HUES6 (cell line): ENCODE measurements around the gene ACSM3.
A peak's percentile ranks its signal among the peaks of the same experiment; 100 is the strongest.
"Not testable (repeated sequence)": the region's sequence is repeated elsewhere in the genome, so short reads cannot be mapped to it uniquely, and the experiment has no call there.

ENCODE experiments used
- H3K27ac ChIP-seq: 2 replicates; pipeline ENCODE4 v1.7.0; 2013; ENCODE audit warnings: low read depth, mild to moderate bottlenecking, low read length, inconsistent platforms
- H3K27me3 ChIP-seq: 2 replicates; pipeline ENCODE4 v1.6.1; 2013; ENCODE audit warnings: low read length; ENCODE audit not compliant: control insufficient read depth, insufficient read depth
- H3K36me3 ChIP-seq: 2 replicates; pipeline ENCODE4 v1.6.1; 2013; ENCODE audit warnings: low read length; ENCODE audit not compliant: control insufficient read depth, insufficient read depth
- H3K4me1 ChIP-seq: 2 replicates; pipeline ENCODE4 v1.6.1; 2013; ENCODE audit warnings: low read length; ENCODE audit not compliant: control insufficient read depth, insufficient read depth
- H3K4me3 ChIP-seq: 2 replicates; pipeline ENCODE4 v1.5.1; 2013; ENCODE audit warnings: low read depth, low read length
- H3K9ac ChIP-seq: one replicate; pipeline ENCODE4 v1.6.1; 2013; ENCODE audit warnings: mild to moderate bottlenecking, low read length
- H3K9me3 ChIP-seq: 2 replicates; pipeline ENCODE4 v1.6.1; 2013; ENCODE audit warnings: low read depth, low read length; ENCODE audit not compliant: control insufficient read depth, insufficient read depth

ACSM3 gene

GRCh38 chr16:20763461-20764232 is at the start of gene ACSM3:
ACSM3 (plus strand) TSS chr16:20764014; CDS start chr16:20770035, 6,021 bp downstream.
- Histone ChIP-seq H3K36me3 (no peaks in the 10 kb centered on the region), H3K9ac (no peak within 1 kb of the TSS), H3K4me3 (peak within 1 kb of the TSS; percentile 57), H3K27ac (no peak within 1 kb of the TSS), H3K9me3 (no peaks in the 10 kb centered on the region), H3K4me1 (no peaks in the 10 kb centered on the region; the same call in 1 of the 2 replicates), H3K27me3 (no peaks in the 10 kb centered on the region)

- not testable (repeated sequence) for H3K4me3 ChIP-seq, H3K9ac ChIP-seq, H3K27ac ChIP-seq, H3K27me3 ChIP-seq, H3K9me3 ChIP-seq, H3K36me3 ChIP-seq, H3K4me1 ChIP-seq
Measured at GRCh38 chr16:20717718-20718117, 46.1 kb upstream of the ACSM3 start.

DNA sequence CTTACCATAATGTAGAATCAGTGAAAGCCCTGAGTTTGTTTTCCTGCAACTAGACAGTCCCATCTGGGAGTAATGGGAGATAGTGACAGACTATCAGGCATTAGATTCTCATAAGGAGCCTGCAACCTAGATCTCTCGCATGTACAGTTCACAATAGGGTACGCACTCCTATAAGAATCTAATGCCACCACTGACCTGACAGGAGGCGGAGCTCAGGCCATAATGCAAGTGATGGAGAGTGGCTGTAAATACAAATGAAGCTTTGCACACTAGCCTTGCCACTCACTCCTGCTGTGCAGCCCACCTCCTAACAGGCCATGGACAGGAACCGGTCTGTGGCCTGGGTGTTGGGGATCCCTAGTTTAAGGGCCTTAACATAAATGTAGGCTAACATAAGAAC is 43.6 kb upstream of the ACSM3 start:
- Histone ChIP-seq H3K27ac (no peak overlapping the region), H3K9ac (no peak overlapping the region), H3K4me3 (no peak overlapping the region), H3K4me1 (no peaks in the 10 kb centered on the region), H3K27me3 (no peaks in the 10 kb centered on the region), H3K36me3 (no peaks in the 10 kb centered on the region), H3K9me3 (no peaks in the 10 kb centered on the region)

DNA sequence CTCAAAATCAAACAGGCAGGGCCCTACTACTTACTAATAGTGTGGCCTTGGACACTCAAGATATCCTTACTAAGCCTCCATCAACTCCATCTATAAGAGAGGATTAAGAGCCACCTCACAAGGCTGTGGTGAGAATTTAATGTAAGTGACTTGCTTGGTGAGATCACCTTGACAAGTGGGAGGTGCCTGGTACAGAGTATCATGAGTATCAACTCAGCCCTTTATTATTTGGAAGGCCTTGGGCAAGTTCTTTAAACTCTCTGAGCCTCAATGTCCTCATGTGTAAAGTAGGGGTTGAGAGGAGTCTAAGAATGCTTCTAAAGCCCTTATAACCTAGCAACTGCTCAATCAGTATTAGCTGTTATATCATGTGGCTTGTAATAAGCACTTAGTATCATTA is 37.2 kb upstream of the ACSM3 start:
- no peak overlapping the region for H3K9ac ChIP-seq

DNA sequence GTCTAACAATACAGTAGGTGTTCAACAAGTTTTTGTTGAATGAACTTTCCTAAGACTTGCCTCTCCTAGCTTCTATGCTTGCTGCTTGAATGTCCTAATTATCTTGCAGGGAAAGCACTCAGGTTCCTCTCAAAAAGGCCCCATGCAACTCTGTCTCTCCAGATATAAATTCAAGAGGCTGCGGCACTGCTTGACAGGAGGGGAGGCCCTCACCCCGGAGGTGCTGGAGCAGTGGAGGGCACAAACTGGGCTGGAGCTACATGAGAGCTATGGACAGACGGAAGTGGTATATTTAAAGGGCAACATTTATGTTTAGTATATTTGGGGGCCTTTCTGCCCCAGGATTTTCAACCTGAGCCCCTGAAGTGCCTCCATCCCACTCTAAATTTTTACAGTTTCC is 36.6 kb upstream of the ACSM3 start:
- Histone ChIP-seq H3K27ac (no peak overlapping the region), H3K27me3 (no peaks in the 10 kb centered on the region), H3K9ac (no peak overlapping the region), H3K4me1 (no peaks in the 10 kb centered on the region), H3K4me3 (no peak overlapping the region), H3K36me3 (no peaks in the 10 kb centered on the region), H3K9me3 (no peaks in the 10 kb centered on the region)

More for the DNA sequence above, 37.2 kb upstream of the ACSM3 start:
- no peak overlapping the region for H3K27ac ChIP-seq
- H3K4me3 ChIP-seq: no peak overlapping the region
- no peaks in the 10 kb centered on the region for H3K36me3 ChIP-seq
- H3K27me3 ChIP-seq: no peaks in the 10 kb centered on the region
- no peaks in the 10 kb centered on the region for H3K9me3 ChIP-seq
- no peaks in the 10 kb centered on the region for H3K4me1 ChIP-seq

GRCh38 chr16:20729141-20729540 is 34.7 kb upstream of the ACSM3 start:
- Histone ChIP-seq H3K27me3 (no peaks in the 10 kb centered on the region), H3K4me1 (no peaks in the 10 kb centered on the region)

DNA sequence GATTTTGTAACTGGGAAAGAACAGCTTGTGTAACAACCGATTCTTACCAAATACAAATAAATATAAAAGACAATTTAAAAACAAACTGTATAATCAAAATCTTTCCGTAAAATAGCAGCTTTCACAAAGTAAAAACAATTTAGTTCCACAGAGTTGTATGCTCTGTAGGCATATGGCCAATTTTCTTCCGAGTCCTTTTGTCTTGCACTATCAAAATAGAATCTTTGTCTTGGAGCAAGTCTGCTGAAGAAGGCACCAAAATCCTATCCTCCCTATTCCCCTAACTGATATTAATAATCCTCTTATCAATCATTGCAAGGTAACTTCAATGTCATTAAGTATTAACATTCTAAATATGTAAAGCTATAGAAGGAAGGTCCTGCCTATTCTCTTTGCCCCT is 29.8 kb upstream of the ACSM3 start:
- Histone ChIP-seq H3K27ac (no peak overlapping the region), H3K9me3 (no peaks in the 10 kb centered on the region), H3K4me1 (no peaks in the 10 kb centered on the region), H3K4me3 (no peak overlapping the region), H3K27me3 (no peaks in the 10 kb centered on the region), H3K9ac (no peak overlapping the region), H3K36me3 (peaks cover 51% of the 10 kb centered on the region)

More at GRCh38 chr16:20729141-20729540, 34.7 kb upstream of the ACSM3 start:
- no peaks in the 10 kb centered on the region for H3K9me3 ChIP-seq
- H3K27ac ChIP-seq: no peak overlapping the region
- H3K4me3 ChIP-seq: no peak overlapping the region
- no peak overlapping the region for H3K9ac ChIP-seq
- 0 out of 2 replicates have a peak, but pooled peaks cover 1% of the 10 kb centered on the region for H3K36me3 ChIP-seq

GRCh38 chr16:20734782-20735181 is 29.0 kb upstream of the ACSM3 start:
- Histone ChIP-seq H3K4me1 (no peaks in the 10 kb centered on the region), H3K9me3 (no peaks in the 10 kb centered on the region), H3K27ac (no peak overlapping the region), H3K27me3 (no peaks in the 10 kb centered on the region), H3K9ac (no peak overlapping the region), H3K4me3 (no peak overlapping the region), H3K36me3 (peaks cover 51% of the 10 kb centered on the region)

GRCh38 chr16:20735490-20735889 is 28.3 kb upstream of the ACSM3 start:
- H3K27ac ChIP-seq: no peak overlapping the region
- no peaks in the 10 kb centered on the region for H3K27me3 ChIP-seq
- peaks cover 54% of the 10 kb centered on the region for H3K36me3 ChIP-seq
- H3K9ac ChIP-seq: no peak overlapping the region
- H3K9me3 ChIP-seq: no peaks in the 10 kb centered on the region
- H3K4me1 ChIP-seq: peaks cover 5% of the 10 kb centered on the region
- H3K4me3 ChIP-seq: no peak overlapping the region

GRCh38 chr16:20740007-20740883 is 23.6 kb upstream of the ACSM3 start:
- H3K4me3 ChIP-seq: peak overlapping the region; percentile 99
- H3K36me3 ChIP-seq: peaks cover 42% of the 10 kb centered on the region
- H3K27ac ChIP-seq: no peak overlapping the region

More at GRCh38 chr16:20740007-20740883, 23.6 kb upstream of the ACSM3 start:
- 0 out of 2 replicates have a peak, but pooled peaks cover 4% of the 10 kb centered on the region for H3K9me3 ChIP-seq
- no peaks in the 10 kb centered on the region for H3K27me3 ChIP-seq
- peaks cover 10% of the 10 kb centered on the region for H3K4me1 ChIP-seq
- H3K9ac ChIP-seq: peak overlapping the region; percentile 81
